ENCODE results near the gene ABHD16A. TPM values are rescaled to one million over a fixed set of nuclear protein-coding genes. Genes with fewer than 3 reads are reported as not detected.

The ABHD16A gene
- polyA plus RNA-seq, 4 donors: 34.6 to 63.8 (median 50.3) TPM

- Histone ChIP-seq H3K27ac (ENCODE audit: low read depth in 1 of 3, low read length in 2 of 3) (no peak overlapping the region), H3K36me3 (ENCODE audit: control insufficient read depth in 3 of 3, insufficient read depth in 2 of 3, low read depth in 1 of 3, low read length in 3 of 3) (peaks cover 38 to 87% (median 55%) of the 10 kb centered on the region in 3 donors), H3K27me3 (ENCODE audit: control insufficient read depth in 3 of 3, insufficient read depth in 3 of 3, low read length in 3 of 3) (no peaks in the 10 kb centered on the region), H3K9me3 (ENCODE audit: control insufficient read depth in 2 of 2, insufficient read depth in 1 of 2, low read depth in 1 of 2, low read length in 1 of 2) (no peaks in the 10 kb centered on the region), H3K4me1 (ENCODE audit: control insufficient read depth in 3 of 3, insufficient read depth in 2 of 3, low read depth in 1 of 3, low read length in 2 of 3) (no peaks in the 10 kb centered on the region), H3K4me3 (ENCODE audit: low read depth in 1 of 3, low read length in 3 of 3) (no peak overlapping the region)
- FAIRE-seq: no peak
- DNase-seq: no peak
- WGBS, 3 donors: 77 to 92% (median 81%) methylated on average over 4 of the region's 4 CpGs
These were observed 61.8 kb downstream of the ABHD16A start for GRCh38 chr6:31641370-31641769.

DNA sequence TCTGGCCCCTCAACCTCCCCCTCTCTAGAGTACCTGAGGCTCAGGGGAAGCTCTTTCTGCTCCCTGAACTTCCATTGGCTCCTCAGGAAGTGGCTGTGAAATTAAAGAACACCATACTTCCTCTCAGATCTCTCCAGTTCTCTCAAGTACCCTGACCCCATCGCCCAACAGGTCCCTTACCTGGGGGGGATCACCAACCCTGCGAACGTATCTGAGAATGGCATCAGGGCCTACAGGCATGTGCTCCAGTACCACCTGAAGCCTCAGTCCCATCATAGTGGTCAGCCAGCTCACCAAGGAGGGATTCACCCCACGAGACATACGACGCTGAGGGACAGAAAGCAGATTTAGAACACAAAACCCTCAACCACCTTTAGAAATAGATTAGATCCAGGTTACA lies 62.5 kb downstream of the ABHD16A start:
- no peaks in the 10 kb centered on the region for H3K4me1 ChIP-seq (ENCODE audit: control insufficient read depth in 3 of 3, insufficient read depth in 2 of 3, low read depth in 1 of 3, low read length in 2 of 3)
- H3K27ac ChIP-seq (ENCODE audit: low read depth in 1 of 3, low read length in 2 of 3): no peak overlapping the region
- H3K9me3 ChIP-seq (ENCODE audit: control insufficient read depth in 2 of 2, insufficient read depth in 1 of 2, low read depth in 1 of 2, low read length in 1 of 2): no peaks in the 10 kb centered on the region
- DNase-seq (no peak), FAIRE-seq (no peak)
- H3K27me3 ChIP-seq (ENCODE audit: control insufficient read depth in 3 of 3, insufficient read depth in 3 of 3, low read length in 3 of 3): no peaks in the 10 kb centered on the region
- no peak overlapping the region for H3K4me3 ChIP-seq (ENCODE audit: low read depth in 1 of 3, low read length in 3 of 3)
- WGBS, 3 donors: 94 to 98% (median 97%) methylated on average over 6 of the region's 6 CpGs
- H3K36me3 ChIP-seq (ENCODE audit: control insufficient read depth in 3 of 3, insufficient read depth in 2 of 3, low read depth in 1 of 3, low read length in 3 of 3): peaks cover 45 to 89% (median 60%) of the 10 kb centered on the region in 3 donors

DNA sequence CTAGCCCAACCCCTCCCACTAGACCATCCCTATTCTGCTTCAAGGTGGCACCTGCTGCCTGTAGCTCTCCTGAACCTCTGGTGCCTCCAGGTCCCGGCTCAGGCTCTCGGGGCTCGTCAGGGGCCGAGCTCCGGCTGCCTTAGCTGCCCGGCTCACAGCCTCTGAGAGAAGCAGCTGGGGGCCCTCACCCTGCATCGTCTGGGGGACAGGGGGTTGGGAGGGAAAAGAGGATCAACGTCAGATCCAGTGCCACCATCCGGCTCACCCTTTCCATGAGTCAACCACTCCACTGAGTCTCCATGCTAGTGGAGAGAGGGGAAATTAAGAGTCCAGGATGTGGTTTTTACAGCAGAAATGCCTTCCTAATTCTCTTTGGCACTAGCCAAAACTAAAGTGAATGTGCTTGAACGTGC lies 63.7 kb downstream of the ABHD16A start:
- H3K27ac ChIP-seq (ENCODE audit: low read depth in 1 of 3, low read length in 2 of 3): no peak overlapping the region
- no peaks in the 10 kb centered on the region for H3K27me3 ChIP-seq (ENCODE audit: control insufficient read depth in 3 of 3, insufficient read depth in 3 of 3, low read length in 3 of 3)
- DNase-seq: no peak
- no peaks in the 10 kb centered on the region for H3K4me1 ChIP-seq (ENCODE audit: control insufficient read depth in 3 of 3, insufficient read depth in 2 of 3, low read depth in 1 of 3, low read length in 2 of 3)
- no peaks in the 10 kb centered on the region for H3K9me3 ChIP-seq (ENCODE audit: control insufficient read depth in 2 of 2, insufficient read depth in 1 of 2, low read depth in 1 of 2, low read length in 1 of 2)
- H3K36me3 ChIP-seq (ENCODE audit: control insufficient read depth in 3 of 3, insufficient read depth in 2 of 3, low read depth in 1 of 3, low read length in 3 of 3): peaks cover 49 to 90% (median 53%) of the 10 kb centered on the region in 3 donors
- H3K4me3 ChIP-seq (ENCODE audit: low read depth in 1 of 3, low read length in 3 of 3): no peak overlapping the region
- WGBS, 3 donors: 80 to 88% (median 85%) methylated on average over 10 of the region's 10 CpGs
- FAIRE-seq: no peak

- Histone ChIP-seq H3K36me3 (ENCODE audit: control insufficient read depth in 3 of 3, insufficient read depth in 2 of 3, low read depth in 1 of 3, low read length in 3 of 3) (peaks cover 48 to 90% (median 52%) of the 10 kb centered on the region in 3 donors), H3K27me3 (ENCODE audit: control insufficient read depth in 3 of 3, insufficient read depth in 3 of 3, low read length in 3 of 3) (no peaks in the 10 kb centered on the region), H3K27ac (ENCODE audit: low read depth in 1 of 3, low read length in 2 of 3) (no peak overlapping the region), H3K4me1 (ENCODE audit: control insufficient read depth in 3 of 3, insufficient read depth in 2 of 3, low read depth in 1 of 3, low read length in 2 of 3) (no peaks in the 10 kb centered on the region), H3K4me3 (ENCODE audit: low read depth in 1 of 3, low read length in 3 of 3) (no peak overlapping the region), H3K9me3 (ENCODE audit: control insufficient read depth in 2 of 2, insufficient read depth in 1 of 2, low read depth in 1 of 2, low read length in 1 of 2) (no peaks in the 10 kb centered on the region)
- WGBS, 3 donors: 81 to 86% (median 82%) methylated on average over 9 of the region's 9 CpGs
- DNase-seq: no peak
- FAIRE-seq: no peak
These were observed 64.1 kb downstream of the ABHD16A start for GRCh38 chr6:31639043-31639442.

Other genes with a start within 250 kb of the ABHD16A start
- 1 to 10 TPM in 3 of 4 donors, under 1 TPM in 1; 0.69 to 6.1 (median 2.0) TPM for gene MICB, start 205.2 kb downstream of the ABHD16A start, polyA plus RNA-seq
- not detected for gene MCCD1, start 174.4 kb downstream of the ABHD16A start, polyA plus RNA-seq
- gene DDX39B, start 161.3 kb downstream of the ABHD16A start, polyA plus RNA-seq: 100 to 1,000 TPM; 307 to 440 (median 358) TPM
- gene ATP6V1G2, start 156.7 kb downstream of the ABHD16A start, polyA plus RNA-seq: 1 to 10 TPM in 3 of 4 donors, under 1 TPM in 1; 0.81 to 6.3 (median 1.9) TPM
- 10 to 100 TPM; 26.2 to 47.3 (median 31.8) TPM for gene NFKBIL1, start 155.7 kb downstream of the ABHD16A start, polyA plus RNA-seq
- gene LTA, start 131.0 kb downstream of the ABHD16A start, polyA plus RNA-seq: 1 to 10 TPM in 1 of 4 donors, under 1 TPM in 1, not detected in 2; 0.24 to 1.0 TPM
- gene TNF, start 127.8 kb downstream of the ABHD16A start, polyA plus RNA-seq: under 1 TPM in 3 of 4 donors, not detected in 1; 0.18 to 0.59 (median 0.45) TPM
- 10 to 100 TPM in 1 of 4 donors, 1 to 10 TPM in 3; 4.0 to 19.7 (median 8.0) TPM for gene LTB, start 120.9 kb downstream of the ABHD16A start, polyA plus RNA-seq
- gene LST1, start 117.0 kb downstream of the ABHD16A start, polyA plus RNA-seq: 10 to 100 TPM in 2 of 4 donors, 1 to 10 TPM in 2; 3.1 to 37.0 (median 14.5) TPM
- gene NCR3, start 110.3 kb downstream of the ABHD16A start, polyA plus RNA-seq: 1 to 10 TPM in 1 of 4 donors, under 1 TPM in 1, not detected in 2; 0.33 to 1.4 TPM
- gene AIF1, start 88.1 kb downstream of the ABHD16A start, polyA plus RNA-seq: 100 to 1,000 TPM in 1 of 4 donors, 10 to 100 TPM in 2, 1 to 10 TPM in 1; 5.6 to 102 (median 48.9) TPM
- 100 to 1,000 TPM in 1 of 4 donors, 10 to 100 TPM in 3; 54.6 to 104 (median 74.4) TPM for gene PRRC2A, start 82.6 kb downstream of the ABHD16A start, polyA plus RNA-seq
- 100 to 1,000 TPM; 193 to 381 (median 284) TPM for gene BAG6, start 50.7 kb downstream of the ABHD16A start, polyA plus RNA-seq
- 10 to 100 TPM in 1 of 4 donors, 1 to 10 TPM in 3; 7.2 to 32.8 (median 8.2) TPM for gene APOM, start 47.4 kb downstream of the ABHD16A start, polyA plus RNA-seq
- 10 to 100 TPM; 17.3 to 29.1 (median 23.2) TPM for gene C6orf47, start 42.5 kb downstream of the ABHD16A start, polyA plus RNA-seq
- 10 to 100 TPM; 14.8 to 30.2 (median 21.7) TPM for gene GPANK1, start 38.3 kb downstream of the ABHD16A start, polyA plus RNA-seq
- gene CSNK2B, start 37.2 kb downstream of the ABHD16A start, polyA plus RNA-seq: 100 to 1,000 TPM; 185 to 231 (median 206) TPM
- 10 to 100 TPM in 1 of 4 donors, 1 to 10 TPM in 3; 3.8 to 16.5 (median 4.2) TPM for gene LY6G5B, start 33.3 kb downstream of the ABHD16A start, polyA plus RNA-seq
- gene LY6G5C, start 22.3 kb downstream of the ABHD16A start, polyA plus RNA-seq: 1 to 10 TPM; 2.6 to 3.8 (median 3.1) TPM
- gene LY6G6F, start 3.5 kb upstream of the ABHD16A start, polyA plus RNA-seq: under 1 TPM in 1 of 4 donors, not detected in 3; 0.12 TPM
- gene LY6G6D, start 12.0 kb upstream of the ABHD16A start, polyA plus RNA-seq: under 1 TPM in 1 of 4 donors, not detected in 3; 0.22 TPM
- under 1 TPM in 1 of 4 donors, not detected in 3; 0.18 TPM for gene LY6G6C, start 18.4 kb upstream of the ABHD16A start, polyA plus RNA-seq
- under 1 TPM in 2 of 4 donors, not detected in 2; 0.13 to 0.59 TPM for gene MPIG6B, start 20.0 kb upstream of the ABHD16A start, polyA plus RNA-seq
- 10 to 100 TPM; 64.4 to 89.7 (median 76.1) TPM for gene DDAH2, start 26.0 kb upstream of the ABHD16A start, polyA plus RNA-seq
- gene CLIC1, start 33.2 kb upstream of the ABHD16A start, polyA plus RNA-seq: 100 to 1,000 TPM; 400 to 576 (median 535) TPM
- gene MSH5, start 36.7 kb upstream of the ABHD16A start, polyA plus RNA-seq: 10 to 100 TPM in 2 of 4 donors, 1 to 10 TPM in 2; 1.6 to 53.1 (median 9.2) TPM
- 10 to 100 TPM in 1 of 4 donors, 1 to 10 TPM in 3; 1.4 to 15.5 (median 4.6) TPM for gene SAPCD1, start 59.3 kb upstream of the ABHD16A start, polyA plus RNA-seq
- 10 to 100 TPM in 1 of 4 donors, 1 to 10 TPM in 3; 2.9 to 11.9 (median 6.4) TPM for gene VWA7, start 74.0 kb upstream of the ABHD16A start, polyA plus RNA-seq
- 10 to 100 TPM; 19.9 to 42.4 (median 24.2) TPM for gene VARS1, start 92.4 kb upstream of the ABHD16A start, polyA plus RNA-seq
- gene LSM2, start 103.6 kb upstream of the ABHD16A start, polyA plus RNA-seq: 10 to 100 TPM; 27.3 to 90.2 (median 39.3) TPM
- 1 to 10 TPM in 2 of 4 donors, under 1 TPM in 2; 0.27 to 2.6 (median 1.1) TPM for gene HSPA1L, start 112.0 kb upstream of the ABHD16A start, polyA plus RNA-seq
- 10 to 100 TPM in 3 of 4 donors, 1 to 10 TPM in 1; 9.7 to 49.6 (median 25.7) TPM for gene HSPA1A, start 112.2 kb upstream of the ABHD16A start, polyA plus RNA-seq
- gene HSPA1B, start 124.4 kb upstream of the ABHD16A start, polyA plus RNA-seq: 100 to 1,000 TPM in 1 of 4 donors, 10 to 100 TPM in 3; 16.5 to 130 (median 35.0) TPM
- gene NEU1, start 159.5 kb upstream of the ABHD16A start, polyA plus RNA-seq: 100 to 1,000 TPM in 1 of 4 donors, 10 to 100 TPM in 3; 24.8 to 466 (median 37.4) TPM
- gene SLC44A4, start 175.7 kb upstream of the ABHD16A start, polyA plus RNA-seq: 100 to 1,000 TPM in 3 of 4 donors, 10 to 100 TPM in 1; 82.3 to 215 (median 130) TPM
- gene EHMT2, start 194.4 kb upstream of the ABHD16A start, polyA plus RNA-seq: 10 to 100 TPM; 27.8 to 50.3 (median 37.4) TPM
- 10 to 100 TPM in 1 of 4 donors, 1 to 10 TPM in 3; 1.6 to 12.5 (median 5.2) TPM for gene ZBTB12, start 198.8 kb upstream of the ABHD16A start, polyA plus RNA-seq
- 10 to 100 TPM in 3 of 4 donors, 1 to 10 TPM in 1; 7.4 to 58.7 (median 21.3) TPM for gene C2, start 224.4 kb upstream of the ABHD16A start, polyA plus RNA-seq
- 100 to 1,000 TPM in 1 of 4 donors, 10 to 100 TPM in 3; 38.7 to 141 (median 80.6) TPM for gene CFB, start 242.8 kb upstream of the ABHD16A start, polyA plus RNA-seq

All from small intestine (tissue), 7 donors.